GM19455 (cell line): ENCODE measurements around the gene ULK4.
"Not testable (repeated sequence)": the region's sequence is repeated elsewhere in the genome, so short reads cannot be mapped to it uniquely, and the experiment has no call there.

ENCODE experiments used
- ATAC-seq: cut with Tn5 transposase; IDR thresholded peaks from one replicate; pipeline ENCODE4 v1.9.1; 2021; ENCODE audit not compliant: unreplicated experiment

The ULK4 gene

DNA sequence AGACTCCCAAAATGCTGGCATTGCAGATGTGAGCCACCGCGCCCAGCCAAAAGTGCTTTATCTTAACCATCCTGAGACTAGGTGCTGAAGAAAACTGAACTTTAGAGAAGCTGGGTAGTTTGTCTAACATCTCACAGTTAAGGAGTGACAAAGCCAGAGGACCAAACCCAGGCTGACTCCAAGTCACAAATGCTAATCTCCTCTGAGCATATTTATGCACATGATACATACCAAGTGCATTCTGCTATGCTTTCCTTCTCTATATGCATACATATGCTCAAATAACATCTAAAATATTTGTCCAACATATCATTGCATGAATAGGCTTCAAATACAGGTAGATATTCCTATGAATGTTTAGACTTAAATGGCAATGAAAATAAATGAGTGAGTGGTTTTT, 505.7 kb downstream of the ULK4 start:
- ATAC-seq, result no peak

DNA sequence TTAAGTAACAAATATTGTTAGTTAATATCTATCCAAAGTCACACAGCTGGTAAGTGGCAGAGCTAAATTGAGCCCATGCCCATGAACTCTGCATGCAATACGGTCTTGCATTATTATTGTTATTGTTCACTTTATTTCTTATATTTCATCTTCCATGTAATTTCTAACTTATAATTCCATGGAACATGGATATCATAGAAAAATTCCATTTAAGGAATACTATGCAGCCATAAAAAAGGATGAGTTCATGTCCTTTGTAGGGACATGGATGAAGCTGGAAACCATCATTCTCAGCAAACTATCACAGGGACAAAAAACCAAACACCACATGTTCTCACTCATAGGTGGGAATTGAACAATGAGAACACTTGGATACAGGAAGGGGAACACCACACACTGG, 508.3 kb downstream of the ULK4 start:
- not testable (repeated sequence) for ATAC-seq

DNA sequence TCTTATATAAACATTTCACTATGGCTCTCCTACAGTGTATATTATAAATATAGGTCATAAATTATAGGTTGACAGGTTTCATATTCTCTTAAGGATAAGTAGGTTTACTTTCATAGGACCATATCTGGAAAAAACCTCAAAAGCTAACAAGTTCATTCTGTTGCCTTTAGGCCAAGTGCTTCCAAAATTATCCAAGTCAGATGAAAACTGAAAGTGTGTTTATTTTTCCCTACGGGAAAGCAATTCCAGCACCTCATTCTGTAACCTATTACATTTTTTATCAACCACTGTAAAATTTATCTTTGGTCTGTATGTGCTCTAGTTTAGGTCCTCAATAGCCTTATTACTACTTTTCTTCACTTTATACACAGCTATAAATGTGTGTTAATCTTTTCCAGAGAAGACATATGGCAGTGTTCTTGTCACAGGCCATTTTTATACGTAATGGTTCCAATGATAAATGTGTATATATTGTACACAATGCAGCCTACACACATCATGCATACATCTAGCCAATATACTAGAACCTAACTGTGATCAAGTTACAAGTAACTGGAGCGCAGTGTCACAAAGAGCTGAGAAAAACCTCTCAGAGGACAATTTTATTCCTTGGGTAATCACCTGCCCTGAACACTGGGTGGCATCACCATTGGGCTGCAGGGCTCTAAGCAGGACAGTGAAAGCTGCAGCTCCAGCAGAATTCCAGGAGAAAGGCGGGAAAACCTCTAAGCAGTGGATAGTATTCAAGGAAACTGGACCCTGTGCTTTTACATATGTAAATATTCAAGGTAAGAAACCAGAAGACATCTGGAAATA, 511.3 kb downstream of the ULK4 start:
- no peak for ATAC-seq

DNA sequence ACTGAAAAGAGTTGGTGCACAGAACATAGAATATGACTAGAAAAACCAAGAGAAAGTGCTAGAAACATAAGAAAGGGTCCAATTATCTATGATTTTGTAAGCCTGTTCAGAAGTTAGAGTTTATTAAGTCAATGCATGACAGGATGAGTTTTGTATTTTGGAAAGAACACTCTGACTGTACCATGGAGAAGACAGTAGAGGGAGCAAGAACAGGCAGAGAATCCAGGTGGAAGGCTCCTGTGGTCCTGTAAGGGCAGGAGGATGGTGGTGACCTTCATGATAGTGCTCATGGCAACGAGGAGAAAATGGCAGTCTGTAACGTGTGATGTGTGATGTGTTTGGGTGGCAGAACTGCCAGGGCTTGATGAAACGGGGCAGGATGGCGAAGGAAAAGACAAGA, 513.5 kb downstream of the ULK4 start:
- no peak for ATAC-seq

DNA sequence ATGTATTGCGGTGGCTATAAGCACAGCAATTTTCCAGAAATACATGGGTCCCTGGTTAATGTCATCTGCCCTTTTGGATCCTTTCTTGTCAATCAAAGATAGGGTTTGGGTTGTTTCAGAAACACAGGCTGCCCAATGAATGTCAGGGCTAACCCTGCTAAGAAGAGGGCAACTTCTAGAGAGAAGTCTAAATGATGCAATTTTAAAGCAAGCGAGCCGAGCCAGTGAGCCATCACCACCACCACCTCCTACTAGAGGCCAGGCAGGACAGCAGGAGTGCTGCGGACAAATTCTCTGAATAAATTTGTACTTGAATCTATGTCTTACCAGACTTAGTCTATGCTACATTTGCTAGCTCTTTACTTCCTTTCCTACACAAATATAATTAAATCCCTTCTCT, 514.2 kb downstream of the ULK4 start:
- no peak for ATAC-seq

DNA sequence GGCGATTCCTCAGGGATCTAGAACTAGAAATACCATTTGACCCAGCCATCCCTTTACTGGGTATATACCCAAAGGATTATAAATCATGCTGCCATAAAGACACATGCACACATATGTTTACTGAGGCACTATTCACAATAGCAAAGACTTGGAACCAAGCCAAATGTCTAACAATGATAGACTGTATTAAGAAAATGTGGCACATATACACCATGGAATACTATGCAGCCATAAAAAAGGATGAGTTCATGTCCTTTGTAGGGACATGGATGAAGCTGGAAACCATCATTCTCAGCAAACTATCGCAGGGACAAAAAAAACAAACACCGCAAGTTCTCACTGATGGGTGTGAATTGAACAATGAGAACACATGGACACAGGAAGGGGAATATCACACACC, 515.6 kb downstream of the ULK4 start:
- ATAC-seq, result not testable (repeated sequence)

DNA sequence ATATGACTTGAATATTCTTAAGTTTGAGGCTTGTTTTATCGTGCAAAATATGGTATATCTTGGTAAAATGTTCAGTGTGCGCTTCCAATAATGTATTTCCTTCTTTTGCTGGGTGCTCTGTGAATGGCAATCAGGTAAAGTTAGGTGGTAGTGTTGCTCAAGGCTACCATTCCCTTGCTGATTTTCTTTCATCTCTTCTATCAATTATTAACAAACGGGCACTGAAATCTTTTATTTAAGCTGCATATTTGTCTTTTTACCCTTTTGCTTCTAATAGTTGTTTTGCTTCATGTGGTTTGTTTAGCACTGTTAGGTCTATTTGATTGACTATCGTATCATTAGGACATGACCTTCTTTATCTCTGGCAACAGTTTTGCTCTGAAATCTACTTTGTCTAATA, 520.3 kb downstream of the ULK4 start:
- ATAC-seq, result no peak

DNA sequence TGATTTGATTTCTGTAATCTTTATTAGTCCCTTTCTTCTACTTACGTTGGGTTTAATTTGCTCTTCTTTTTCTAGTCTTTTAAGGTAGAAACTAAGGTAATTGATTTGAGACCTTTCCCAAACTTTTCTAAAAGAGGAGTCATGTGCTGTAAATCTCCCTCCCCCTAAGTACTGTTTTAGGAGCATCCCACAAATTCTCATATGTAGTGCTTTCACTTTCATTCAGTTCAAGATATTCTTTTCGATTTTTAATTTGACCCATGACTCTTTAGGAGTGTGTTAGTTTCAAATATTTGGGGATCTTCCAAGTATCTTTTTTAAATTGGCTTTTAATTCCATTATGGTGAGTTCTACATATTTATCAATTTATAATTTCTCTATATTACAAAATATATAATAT, 520.8 kb downstream of the ULK4 start:
- no peak for ATAC-seq

DNA sequence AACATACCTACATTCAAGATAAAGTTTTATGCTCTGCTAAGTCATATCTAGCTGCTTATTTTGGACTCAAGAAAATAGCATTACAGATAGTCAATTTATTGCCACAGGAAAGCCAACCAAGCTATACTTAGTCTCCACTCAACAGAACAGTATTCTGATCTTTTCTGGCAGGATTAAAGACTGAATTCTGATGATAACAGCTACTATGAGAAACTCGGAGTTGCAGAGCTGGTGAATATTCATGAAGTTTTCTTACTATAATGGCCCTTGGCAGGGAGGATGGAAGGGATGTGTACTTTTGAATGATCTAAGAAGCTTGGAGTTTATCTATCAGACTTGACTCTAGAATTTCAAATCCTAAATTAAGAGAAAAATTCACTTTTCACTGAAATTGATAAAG, 524.9 kb downstream of the ULK4 start:
- ATAC-seq, result no peak

DNA sequence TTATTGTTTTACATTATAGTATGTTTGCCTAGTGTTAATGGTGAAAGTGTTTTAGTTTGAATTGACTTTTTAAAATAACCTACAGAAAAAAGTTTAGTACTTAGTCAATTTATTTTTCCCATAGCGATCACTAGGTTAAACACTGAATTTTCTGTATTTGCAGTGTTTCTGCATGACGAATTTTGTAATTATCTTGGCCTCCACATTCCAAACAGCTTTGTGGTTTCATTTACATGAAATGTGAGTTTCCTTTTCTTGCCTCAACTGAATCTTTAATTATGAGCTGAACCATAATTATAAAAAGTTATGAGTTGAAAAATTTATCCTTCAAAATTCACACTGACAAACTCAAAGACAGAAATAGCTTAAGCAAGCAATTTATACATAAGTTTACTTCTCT, 527.1 kb downstream of the ULK4 start:
- ATAC-seq, result no peak

DNA sequence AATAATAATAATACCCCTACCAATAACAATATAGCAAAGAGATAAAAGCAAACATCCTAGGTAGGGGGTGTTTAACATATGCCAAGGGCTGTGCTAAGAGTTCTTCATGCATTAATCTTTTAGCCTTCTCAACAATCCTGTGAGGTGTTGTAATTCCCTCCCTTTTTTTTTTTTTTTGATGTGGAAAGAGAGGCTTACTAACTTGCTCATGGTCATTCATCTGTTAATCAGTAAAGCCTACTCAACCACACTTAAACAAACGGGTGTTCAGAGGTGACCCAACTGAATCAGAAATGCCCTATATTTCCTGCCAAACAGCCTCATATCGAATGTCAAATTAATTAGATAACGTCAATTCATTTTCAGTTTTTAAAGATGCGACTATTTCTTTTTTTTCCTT, 530.5 kb downstream of the ULK4 start:
- no peak for ATAC-seq

DNA sequence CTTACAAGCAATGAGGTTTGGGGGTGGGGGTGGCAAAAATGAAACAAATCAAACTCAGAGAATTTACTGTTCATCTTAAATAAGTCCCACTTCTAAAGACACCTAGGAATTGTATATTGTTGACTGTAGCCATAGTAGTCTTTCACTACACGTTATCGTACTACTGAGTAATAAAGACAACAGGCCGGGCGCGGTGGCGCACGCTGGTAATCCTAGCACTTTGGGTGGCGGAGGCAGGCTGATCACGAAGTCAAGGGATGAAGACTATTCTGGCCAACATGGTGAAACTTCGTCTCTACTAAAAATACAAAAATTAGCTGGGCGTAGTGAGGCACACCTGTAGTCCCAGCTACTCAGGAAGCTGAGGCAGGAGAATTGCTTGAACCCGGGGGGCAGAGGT, 531.0 kb downstream of the ULK4 start:
- ATAC-seq, result no peak

DNA sequence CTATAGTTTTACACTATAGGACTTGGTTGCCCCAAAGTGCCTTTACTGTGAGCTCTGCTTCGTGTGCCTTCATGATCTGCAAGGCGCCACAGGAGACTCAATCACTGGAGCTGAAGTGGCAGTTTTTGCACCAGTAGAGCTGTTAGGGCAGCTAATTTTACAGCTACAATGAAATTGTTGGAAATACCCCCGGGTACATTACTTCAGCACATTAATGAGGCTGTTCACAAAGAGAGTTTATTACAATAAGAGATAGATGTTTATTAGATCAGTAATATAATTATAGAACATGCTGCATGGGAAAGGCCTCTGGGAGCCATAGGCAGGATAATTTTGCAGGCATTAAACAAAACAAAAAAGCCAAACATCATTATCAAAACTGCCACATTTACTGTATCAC, 531.5 kb downstream of the ULK4 start:
- ATAC-seq, result no peak

DNA sequence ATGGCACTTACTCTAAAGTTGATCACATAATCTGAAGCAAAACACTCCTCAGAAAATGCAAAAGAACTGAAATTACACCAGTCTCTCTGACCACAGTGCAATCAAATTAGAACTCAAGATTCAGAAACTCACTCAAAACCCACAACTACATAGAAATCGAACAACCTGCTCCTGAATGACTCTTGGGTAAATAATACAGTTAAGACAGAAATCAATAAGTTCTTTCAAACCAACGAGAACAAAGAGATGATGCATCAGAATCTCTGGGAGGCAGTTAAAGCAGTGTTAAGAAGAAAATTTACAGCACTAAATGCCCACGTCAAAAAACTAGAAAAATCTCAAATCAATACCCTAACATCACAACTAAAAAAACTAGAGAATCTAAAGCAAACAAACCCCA, 535.4 kb downstream of the ULK4 start:
- no peak for ATAC-seq

DNA sequence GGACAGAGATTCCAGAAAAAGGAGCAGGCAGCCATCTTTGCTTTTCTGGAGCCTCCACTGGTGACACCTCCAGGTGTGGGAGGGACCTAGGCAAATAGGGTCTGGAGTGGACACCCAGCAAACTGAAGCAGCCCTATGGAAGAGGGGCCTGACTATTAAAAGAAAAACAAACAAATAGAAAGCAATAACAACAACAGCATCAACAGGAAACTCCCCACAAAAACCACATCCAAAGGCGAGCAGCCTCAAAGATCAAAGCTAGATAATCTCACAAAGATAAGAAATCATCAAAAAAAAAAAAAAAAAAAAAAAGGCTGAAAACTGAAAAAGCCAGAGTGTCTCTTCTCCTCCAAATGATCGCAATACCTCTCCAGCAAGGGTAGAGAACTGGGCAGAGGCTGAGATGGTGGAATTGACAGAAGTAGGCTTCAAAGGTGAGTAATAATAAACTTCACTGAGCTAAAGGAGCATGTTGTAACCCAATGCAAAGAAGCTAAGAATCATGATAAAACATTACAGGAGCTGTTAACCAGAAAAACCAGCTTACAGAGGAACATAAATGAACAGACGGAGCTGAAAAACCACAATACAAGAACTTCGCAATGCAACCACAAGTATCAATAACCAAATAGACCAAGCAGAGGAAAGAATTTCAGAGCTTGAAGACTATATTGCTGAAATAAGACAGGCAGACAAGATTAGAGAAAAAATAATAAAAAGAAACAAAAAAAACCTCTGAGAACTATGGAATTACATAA, 537.2 kb downstream of the ULK4 start:
- ATAC-seq, result no peak

DNA sequence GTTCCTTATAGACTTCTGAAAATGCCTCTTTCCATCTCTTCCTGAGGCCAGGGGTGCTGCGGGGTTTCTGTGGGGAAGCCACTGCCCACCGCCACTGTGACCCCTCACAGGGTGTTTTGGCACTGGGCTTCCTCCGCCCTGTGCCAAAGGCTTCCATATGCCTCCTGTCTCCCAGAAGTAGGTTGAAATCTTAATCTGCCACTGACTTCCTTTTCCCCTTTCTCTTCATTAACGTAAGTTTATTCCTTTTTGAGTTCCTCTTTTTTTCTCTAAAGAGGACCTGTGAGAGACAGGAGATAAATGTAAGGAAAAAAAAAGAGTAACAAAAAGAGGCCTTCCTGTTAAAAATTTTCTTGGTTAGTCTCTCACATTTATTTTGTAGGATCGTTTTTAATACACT, 542.1 kb downstream of the ULK4 start:
- ATAC-seq, result no peak

DNA sequence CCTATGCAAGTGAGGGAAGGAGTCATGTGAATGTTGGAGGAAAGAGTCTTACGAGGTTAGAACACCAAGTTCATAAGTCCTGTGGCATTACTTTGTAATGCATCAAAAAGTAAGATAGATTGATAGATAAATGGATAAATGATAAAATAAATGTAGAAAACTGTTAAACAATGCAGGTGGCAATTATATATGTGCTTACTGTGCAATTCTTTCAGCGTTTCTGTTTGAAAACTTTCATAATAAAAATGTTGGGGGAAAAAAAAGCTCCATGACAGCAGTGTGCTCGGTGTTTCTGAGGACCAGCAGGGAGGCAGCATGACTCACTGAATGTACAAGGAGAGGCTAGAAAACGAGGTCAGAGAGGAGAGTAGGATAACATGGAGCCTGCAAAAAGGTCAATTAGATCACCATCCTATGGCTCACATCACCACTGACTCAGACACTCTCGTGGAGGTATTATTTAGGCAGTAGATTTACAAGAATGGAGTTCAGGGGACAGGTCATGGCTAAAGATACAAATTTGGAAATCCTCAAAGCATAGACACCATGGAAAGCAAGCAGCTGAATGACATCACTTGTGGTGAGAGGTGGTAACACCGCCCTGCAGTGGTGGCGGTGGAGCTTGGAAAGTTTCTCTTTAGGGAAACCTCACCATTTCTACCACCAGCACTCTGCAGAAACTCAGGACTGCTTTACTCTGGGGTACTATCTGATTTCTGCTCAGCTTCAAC, 542.8 kb downstream of the ULK4 start:
- ATAC-seq, result no peak

DNA sequence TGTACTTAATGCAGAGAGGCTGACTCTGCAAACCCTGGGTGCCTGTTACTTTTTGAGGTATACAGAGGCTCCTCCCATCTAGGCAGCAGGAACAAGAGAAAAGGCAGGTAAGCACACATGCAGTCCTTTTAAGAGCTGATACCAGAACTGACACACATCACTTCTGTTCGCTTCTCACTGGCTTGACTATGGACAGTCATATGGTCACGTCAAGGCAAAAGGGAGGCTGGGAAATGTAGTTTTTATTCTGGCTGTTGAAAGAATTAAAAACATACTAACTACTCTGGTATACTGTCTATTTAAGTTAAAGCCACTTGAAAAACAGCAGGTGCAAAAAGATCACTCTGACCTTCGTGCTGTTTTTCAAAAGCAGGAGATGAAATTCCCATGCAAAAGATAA, 544.3 kb downstream of the ULK4 start:
- no peak for ATAC-seq

DNA sequence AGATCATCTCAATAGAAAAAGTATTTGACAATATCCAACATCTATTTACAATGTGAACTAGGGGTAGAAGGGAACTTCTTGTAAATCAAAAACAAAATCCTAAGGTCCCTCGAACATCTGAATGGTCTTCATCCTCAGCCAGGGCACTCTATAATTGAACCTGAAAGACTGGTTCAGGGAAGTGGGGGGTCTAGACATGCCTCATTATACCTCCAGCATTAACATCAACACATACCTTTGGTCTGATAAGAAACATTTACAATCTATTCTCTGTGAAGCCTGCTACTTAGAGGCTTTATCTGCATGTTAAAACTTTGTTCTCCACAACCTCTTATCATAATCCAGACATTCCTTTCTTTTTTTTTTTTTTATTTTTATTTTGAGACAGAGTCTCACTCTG, 550.8 kb downstream of the ULK4 start:
- no peak for ATAC-seq

DNA sequence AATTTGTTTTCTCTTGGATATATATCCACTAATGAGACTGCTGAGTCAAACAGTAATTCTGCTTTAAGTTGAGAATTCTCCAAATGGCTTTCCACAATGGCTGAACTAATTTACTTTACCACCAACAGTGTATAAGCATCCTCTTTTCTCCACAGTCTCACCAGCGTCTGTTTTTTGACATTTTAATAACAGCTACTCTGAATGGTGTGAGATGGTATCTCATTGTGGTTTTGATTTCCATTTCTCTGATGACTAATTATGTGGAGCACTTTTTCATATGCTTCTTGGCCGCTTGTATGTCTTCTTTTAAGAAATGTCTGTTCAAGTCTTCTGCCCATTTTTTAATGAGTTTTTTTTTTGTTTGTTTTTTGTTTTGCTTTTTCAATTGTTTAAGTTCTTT, 556.4 kb downstream of the ULK4 start:
- no peak for ATAC-seq

DNA sequence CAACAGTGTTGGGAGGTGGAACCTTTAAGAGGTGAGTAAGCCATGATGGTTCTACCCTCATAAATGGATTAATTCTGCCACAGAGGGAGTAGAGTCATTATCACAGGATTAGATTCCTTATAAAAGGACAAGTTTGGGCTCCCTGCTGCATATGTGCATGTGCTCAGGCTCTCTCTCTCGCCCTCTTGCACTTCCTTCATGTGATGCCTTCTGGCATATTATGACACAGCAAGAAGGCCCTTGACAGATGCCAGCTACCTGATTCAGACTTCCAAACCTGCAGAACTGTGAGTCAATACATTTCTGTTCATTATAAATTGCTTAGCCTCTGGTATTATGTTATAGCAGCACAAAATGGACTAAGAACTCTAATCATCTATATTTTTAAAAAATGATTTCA, 557.3 kb downstream of the ULK4 start:
- ATAC-seq, result no peak

DNA sequence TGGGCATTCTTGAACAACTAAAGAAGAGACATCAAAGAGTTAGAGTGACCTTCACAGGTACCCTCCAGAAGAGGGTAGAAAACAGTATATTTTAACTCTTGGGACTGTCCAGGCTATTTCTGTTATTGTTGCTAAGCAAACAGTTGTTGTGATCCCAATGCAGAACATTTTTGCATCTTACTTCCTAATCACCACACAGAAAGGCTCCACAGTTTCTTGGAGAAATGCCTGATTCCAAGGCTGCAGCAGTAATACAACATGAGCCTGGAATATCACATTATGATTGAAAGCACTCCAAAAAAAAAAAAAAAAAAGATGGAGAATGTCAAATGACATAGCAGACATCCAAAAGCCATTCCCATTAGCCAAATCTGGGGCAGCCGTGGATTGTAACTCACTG, 567.0 kb downstream of the ULK4 start:
- ATAC-seq, result no peak
